ENCODE results near the gene POM121L2. TPM values are rescaled to one million over a fixed set of nuclear protein-coding genes. Genes with fewer than 3 reads are reported as not detected.

POM121L2 gene
- total RNA-seq, 1 experiment from 2014 or later, result not detected

GRCh38 chr6:27273783-27274182 lies 38.3 kb downstream of the POM121L2 start (continued):
- no peak for TF ChIP-seq MAX (IDR thresholded peaks at IDR 0.05)

GRCh38 chr6:27268803-27269202 lies 43.3 kb downstream of the POM121L2 start:
- ChIA-PET RAD21 (ENCODE audit: low non-redundant PET in 1 of 2, low total read pairs in 2 of 2, uncharacterized antibody in 2 of 2, unreplicated experiment in 2 of 2) (no interaction called here), POLR2A (no interaction called here), CTCF (no interaction called here)
- Histone ChIP-seq H3K4me1 (ENCODE audit: control insufficient read depth in 1 of 2, insufficient read depth in 2 of 2, low read length in 2 of 2) (no peaks in the 10 kb centered on the region), H4K20me1 (ENCODE audit: insufficient read depth) (no peaks in the 10 kb centered on the region), H3K9me3 (ENCODE audit: control insufficient read depth in 1 of 2, insufficient read depth in 1 of 2, low read depth in 1 of 2, low read length in 2 of 2) (no peaks in the 10 kb centered on the region), H3K36me3 (ENCODE audit: control insufficient read depth in 1 of 2, insufficient read depth in 2 of 2, low read length in 2 of 2) (no peaks in the 10 kb centered on the region), H3K27ac (ENCODE audit: low read depth, low read length) (no peak overlapping the region), H3K4me3 (replicated peaks in 1 of 2; ENCODE audit: low read depth in 1 of 2, low read length in 2 of 2) (no peak overlapping the region), H3K4me2 (ENCODE audit: low read length) (no peak overlapping the region), H3K27me3 (ENCODE audit: insufficient read depth, low read length) (no peaks in the 10 kb centered on the region), H2AFZ (ENCODE audit: low read depth, low read length, poor library complexity, severe bottlenecking) (no peak overlapping the region), H3K9ac (ENCODE audit: low read length) (no peak overlapping the region), H3K79me2 (ENCODE audit: insufficient read depth, low read length) (no peaks in the 10 kb centered on the region), H3K9me2 (ENCODE audit: insufficient read depth) (no peaks in the 10 kb centered on the region)
- no peak for ATAC-seq
- no peak for DNase-seq (ENCODE audit: low read depth, low spot score)
- no peak for TF ChIP-seq JUND (IDR thresholded peaks at IDR 0.05)
- no peak for TF ChIP-seq EZH2phosphoT487 (IDR thresholded peaks at IDR 0.05; ENCODE audit: borderline replicate concordance)
- no peak for TF ChIP-seq POLR2AphosphoS5 (IDR thresholded peaks at IDR 0.05; ENCODE audit: low read depth, low read length)
- no peak for TF ChIP-seq ELF1 (IDR thresholded peaks at IDR 0.05; ENCODE audit: borderline replicate concordance, low read depth)
- no peak for TF ChIP-seq CTCF (IDR thresholded peaks at IDR 0.05 in 2 of 3, conservative IDR thresholded peaks at IDR 0.05 in 1 of 3; ENCODE audit: borderline replicate concordance in 1 of 3, insufficient read depth in 1 of 3, low read depth in 2 of 3, low read length in 2 of 3)
- no peak for TF ChIP-seq YY1 (IDR thresholded peaks at IDR 0.05; ENCODE audit: extremely low read depth, insufficient replicate concordance, low read depth, low read length)
- TF ChIP-seq SP1 (IDR thresholded peaks at IDR 0.05; ENCODE audit: low read depth), result no peak
- no TSS peak for BruUV-seq (replicated peaks)
- intact Hi-C loops (cut with micrococcal nuclease), result no loop called here
